HepG2 (cell line): Measurements from ENCODE around the gene RAPGEF5. TPM values are rescaled to one million over a fixed set of nuclear protein-coding genes. Genes with fewer than 3 reads are reported as not detected.

Experiments used
- AGO2 ChIP-seq: fragments of 200-400 bp; formaldehyde crosslinking; optimal IDR thresholded peaks from 2 replicates; pipeline ENCODE3; 2017; ENCODE audit warnings: mild to moderate bottlenecking, low read depth, low read length, moderate library complexity
- GPBP1L1 ChIP-seq: sonication (generic); formaldehyde crosslinking; IDR thresholded peaks from 2 replicates; pipeline ENCODE4 v1.5.0; 2020; ENCODE audit warnings: mild to moderate bottlenecking, missing genetic modification reagents
- HDAC6 ChIP-seq: fragments of 200-600 bp; sonication (generic); IDR thresholded peaks from 2 replicates; pipeline ENCODE4 v1.7.0; 2017; ENCODE audit warnings: mild to moderate bottlenecking, antibody characterized with exemption, low read length, low read depth
- KLF16 ChIP-seq, 2 experiments: sonication (generic) in 1 of 2; formaldehyde crosslinking in 1 of 2; IDR thresholded peaks; 2 replicates each; pipeline versions ENCODE4 v1.6.1 to v1.8.0; 2016 to 2023; ENCODE audit warnings: missing genetic modification reagents in 2 of 2, missing compliant biosample characterization in 1 of 2
- MED13 ChIP-seq: sonication (generic); formaldehyde crosslinking; IDR thresholded peaks from 2 replicates; pipeline ENCODE4 v1.5.0; 2020; ENCODE audit warnings: missing genetic modification reagents
- MNT ChIP-seq: fragments of 450-650 bp; IDR thresholded peaks from 2 replicates; pipeline ENCODE4 v1.6.1; 2016
- MTERF4 ChIP-seq: sonication (generic); formaldehyde crosslinking; IDR thresholded peaks from 2 replicates; pipeline ENCODE4 v1.8.0; 2023; ENCODE audit warnings: mild to moderate bottlenecking, missing genetic modification reagents
- NR2F1 ChIP-seq, 2 experiments: fragments of 450-650 bp in 1 of 2; formaldehyde crosslinking in 1 of 2; IDR thresholded peaks; 2 replicates each; pipeline versions ENCODE4 v1.5.0 to v1.6.1; 2016 to 2020; ENCODE audit warnings: mild to moderate bottlenecking in 1 of 2, missing compliant biosample characterization in 1 of 2, missing genetic modification reagents in 1 of 2, moderate library complexity in 1 of 2
- SPEN ChIP-seq: sonication (generic); formaldehyde crosslinking; IDR thresholded peaks from 2 replicates; pipeline ENCODE4 v1.5.1; 2020; ENCODE audit warnings: low read depth, mild to moderate bottlenecking, missing genetic modification reagents
- TAF1 ChIP-seq: sonication (generic); formaldehyde crosslinking; IDR thresholded peaks from 2 replicates; pipeline ENCODE4 v1.4.0; 2020; ENCODE audit warnings: missing genetic modification reagents
- TP53 ChIP-seq: sonication (generic); formaldehyde crosslinking; conservative IDR thresholded peaks from 2 replicates; pipeline ENCODE4 v1.4.0; 2020; ENCODE audit warnings: missing genetic modification reagents
- TRIM24 ChIP-seq: sonication (generic); formaldehyde crosslinking; IDR thresholded peaks from 2 replicates; pipeline ENCODE4 v1.8.0; 2022; ENCODE audit warnings: mild to moderate bottlenecking, missing genetic modification reagents
- ZBTB25 ChIP-seq: IDR thresholded peaks from 2 replicates; pipeline ENCODE4 v1.6.1; 2018; ENCODE audit warnings: missing genetic modification reagents
- ZBTB43 ChIP-seq: sonication (generic); formaldehyde crosslinking; conservative IDR thresholded peaks from 2 replicates; pipeline ENCODE4 v1.4.0; 2020; ENCODE audit warnings: missing genetic modification reagents
- ZNF205 ChIP-seq: IDR thresholded peaks from 2 replicates; pipeline ENCODE4 v1.6.1; 2018; ENCODE audit warnings: missing biosample characterization, missing genetic modification reagents
- ZNF263 ChIP-seq: sonication (generic); formaldehyde crosslinking; IDR thresholded peaks from 2 replicates; pipeline ENCODE4 v1.4.0; 2020; ENCODE audit warnings: missing genetic modification reagents
- ZNF331 ChIP-seq: sonication (generic); formaldehyde crosslinking; IDR thresholded peaks from 2 replicates; pipeline ENCODE4 v1.4.0; 2020; ENCODE audit warnings: missing genetic modification reagents
- ZNF800 ChIP-seq: sonication (generic); formaldehyde crosslinking; IDR thresholded peaks from 2 replicates; pipeline ENCODE4 v1.4.0; 2020; ENCODE audit warnings: missing genetic modification reagents
- ZNF878 ChIP-seq: sonication (generic); formaldehyde crosslinking; IDR thresholded peaks from 2 replicates; pipeline ENCODE4 v1.8.1; 2023; ENCODE audit warnings: mild to moderate bottlenecking, missing genetic modification reagents, moderate library complexity
- ZSCAN22 ChIP-seq: sonication (generic); formaldehyde crosslinking; IDR thresholded peaks from 2 replicates; pipeline ENCODE4 v1.4.0; 2020; ENCODE audit warnings: mild to moderate bottlenecking, missing genetic modification reagents
- ZSCAN25 ChIP-seq: sonication (generic); formaldehyde crosslinking; IDR thresholded peaks from 2 replicates; pipeline ENCODE4 v1.8.0; 2022; ENCODE audit warnings: mild to moderate bottlenecking, missing genetic modification reagents
- polyA plus RNA-seq, 8 experiments: library from polyadenylated mRNA; depleted of rRNA in 3 of 8; stranded (reverse) in 7 of 8; unstranded in 1 of 8; fragments of >200 nt; fragmentation: Illumina TruSeq in 4 of 8; extraction: Trizol in 4 of 8; gene quantifications; 2 replicates each; pipeline versions ENCODE4 v1.2.1 to v1.2.3, GENCODE V29; 2011 to 2016; ENCODE audit warnings: low read depth in 4 of 8, missing spikeins in 1 of 8, mixed read lengths in 1 of 8; ENCODE audit not compliant: insufficient read depth in 1 of 8
- total RNA-seq, 5 experiments: library from RNA; depleted of rRNA; stranded (reverse); fragments of >200 nt; fragmentation: Illumina TruSeq; extraction: Trizol; gene quantifications; 2 replicates each; pipeline ENCODE4 v1.2.3, GENCODE V29; 2016; ENCODE audit warnings: low read depth in 1 of 5

RAPGEF5 gene
- total and polyA plus RNA-seq, 2 of the 13 experiments (the other 11 are each of a cell fraction or from before 2014, with no cell fraction given), result 17.1 to 23.4 TPM

- TF ChIP-seq ZBTB43 (CRISPR knock-in tag), result no peak
- no peak for TF ChIP-seq TAF1
- TF ChIP-seq KLF16 (CRISPR knock-in tag; IDR thresholded peaks at IDR 0.05), result no peak
- peak; percentile 18; the same call in 1 of the 2 replicates for TF ChIP-seq MNT
- TF ChIP-seq AGO2, result no peak
- peak; percentile 66; the same call in 1 of the 2 replicates for TF ChIP-seq ZNF800 (CRISPR knock-in tag)
- no peak for TF ChIP-seq SPEN (CRISPR knock-in tag)
- no peak for TF ChIP-seq ZBTB25 (CRISPR knock-in tag)
- TF ChIP-seq HDAC6, result no peak
- TF ChIP-seq NR2F1 (CRISPR knock-in tag; IDR thresholded peaks at IDR 0.05), result no peak
- TF ChIP-seq ZSCAN22 (CRISPR knock-in tag), result no peak
- TF ChIP-seq TRIM24, result no peak
- TF ChIP-seq MED13 (CRISPR knock-in tag), result no peak
- no peak for TF ChIP-seq ZNF205 (CRISPR knock-in tag)
- no peak for TF ChIP-seq ZNF263 (CRISPR knock-in tag)
- TF ChIP-seq MTERF4 (CRISPR knock-in tag), result no peak
- TF ChIP-seq GPBP1L1 (CRISPR knock-in tag), result no peak
- no peak for TF ChIP-seq ZNF878
- no peak; the same call in 1 of the 2 replicates for TF ChIP-seq ZNF331 (CRISPR knock-in tag)
- TF ChIP-seq TP53 (CRISPR knock-in tag), result no peak
- TF ChIP-seq ZSCAN25 (CRISPR knock-in tag), result no peak
Measured at GRCh38 chr7:22378199-22378980, 21.4 kb upstream of the RAPGEF5 start (continued).
